HL-60/S4 treated with retinoic acid at 250 ng/mL for 4 days and 3 days (cell line): ENCODE measurements around the gene FCN1.

Experiments used
- in situ Hi-C: fragments of 300-500 bp; cut with MboI; formaldehyde crosslinking; loops from 2 replicates; pipeline ENCODE4 v1.7.0; 2022; ENCODE audit warnings: low sequenced_read_pairs

Gene FCN1

DNA sequence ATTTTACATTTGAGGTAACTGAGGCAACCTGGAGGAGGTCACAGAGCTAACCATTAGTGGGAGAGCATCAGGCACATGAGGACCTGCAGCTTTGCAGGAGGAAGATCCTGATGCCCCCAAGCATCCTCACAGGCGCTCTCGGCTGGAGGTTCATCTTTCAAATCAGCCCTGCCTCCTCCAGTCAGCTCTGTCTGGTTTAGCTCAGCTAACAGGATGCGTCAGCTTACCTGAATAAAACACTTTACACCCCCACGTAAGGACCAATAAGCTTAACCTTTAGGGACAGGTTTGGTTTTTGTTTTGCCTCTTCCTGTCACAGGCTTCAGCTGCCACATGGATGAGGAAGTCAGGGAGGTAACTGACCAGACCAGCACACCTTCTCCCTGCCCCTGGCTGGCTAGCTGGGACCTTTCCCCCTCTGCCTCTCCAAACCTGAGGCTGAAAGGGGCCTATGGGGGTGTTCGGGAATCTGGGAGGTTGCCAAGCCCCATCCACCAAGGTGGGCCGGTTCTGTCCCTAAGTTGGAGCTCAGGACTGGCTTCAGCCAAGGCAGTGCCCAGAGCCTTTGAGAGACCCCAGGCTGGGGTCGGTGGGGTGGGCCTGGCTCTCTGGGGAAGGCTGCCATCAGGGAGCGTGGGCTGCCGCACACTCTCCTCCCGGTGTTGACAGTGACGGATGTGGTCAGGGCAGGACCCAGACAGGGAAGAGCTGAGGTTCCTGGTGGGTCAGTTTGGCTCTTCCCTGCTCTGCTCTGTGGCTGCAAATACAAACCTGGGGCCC lies 20.0 kb upstream of the FCN1 start:
- in situ Hi-C loops: no loop called here

DNA sequence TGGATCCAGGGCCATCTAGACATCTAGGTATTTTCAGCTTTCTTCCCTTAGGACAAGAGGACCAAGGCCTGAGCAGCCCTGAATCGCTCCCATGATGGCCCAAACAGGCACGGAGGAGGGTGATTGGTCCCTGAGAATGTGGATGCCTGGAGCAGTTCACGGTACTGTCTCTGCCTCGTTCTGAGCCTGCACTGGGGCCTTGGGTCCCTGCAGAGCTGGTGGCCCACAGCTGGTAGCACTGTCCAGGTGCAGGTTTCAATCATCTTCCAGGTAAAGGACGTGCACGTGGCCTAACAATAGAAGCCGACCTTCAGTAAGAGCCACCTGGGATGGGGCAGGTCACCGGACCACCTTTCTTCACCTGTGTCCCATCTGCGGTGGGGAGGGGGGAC lies 19.4 kb upstream of the FCN1 start:
- in situ Hi-C loops: no loop called here

DNA sequence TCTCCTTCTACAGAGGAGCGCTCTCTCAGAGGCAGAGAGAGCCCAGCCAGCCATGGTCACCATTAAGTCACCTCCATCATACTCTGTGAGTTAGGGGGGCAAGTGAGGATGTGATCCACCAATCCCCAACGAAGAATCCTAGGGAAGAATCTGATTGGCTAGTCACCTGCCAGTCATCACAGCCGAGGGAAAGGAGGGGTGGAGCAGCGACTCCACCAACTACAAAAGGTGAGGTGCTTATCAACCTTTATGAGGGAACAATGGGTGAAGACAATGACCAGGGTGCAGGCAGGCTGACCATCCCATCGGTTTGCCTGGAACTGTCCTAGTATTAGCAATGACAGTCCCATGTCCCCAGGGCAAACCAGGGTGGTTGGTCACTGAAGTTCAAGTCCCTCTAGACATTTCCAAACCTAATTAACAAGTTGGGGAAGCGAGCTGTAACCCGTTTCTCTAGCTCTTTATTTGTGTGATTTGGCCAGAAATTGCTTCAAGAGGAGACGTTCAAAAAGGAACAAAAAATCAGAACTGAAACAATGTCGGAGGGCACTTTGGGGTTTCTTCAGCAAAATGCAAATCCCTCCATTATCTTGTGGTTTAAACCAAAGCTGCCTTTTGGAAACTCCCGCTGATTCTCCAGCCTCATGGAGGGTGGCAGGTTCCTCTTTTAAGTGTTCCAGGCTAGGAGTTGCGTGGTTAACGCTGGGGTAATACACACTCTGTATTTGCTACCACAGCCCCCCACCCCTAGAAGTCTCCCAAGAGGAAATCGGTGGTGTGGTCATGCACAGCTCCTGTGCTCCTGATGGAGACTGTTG lies 18.8 kb upstream of the FCN1 start:
- in situ Hi-C loops: no loop called here

DNA sequence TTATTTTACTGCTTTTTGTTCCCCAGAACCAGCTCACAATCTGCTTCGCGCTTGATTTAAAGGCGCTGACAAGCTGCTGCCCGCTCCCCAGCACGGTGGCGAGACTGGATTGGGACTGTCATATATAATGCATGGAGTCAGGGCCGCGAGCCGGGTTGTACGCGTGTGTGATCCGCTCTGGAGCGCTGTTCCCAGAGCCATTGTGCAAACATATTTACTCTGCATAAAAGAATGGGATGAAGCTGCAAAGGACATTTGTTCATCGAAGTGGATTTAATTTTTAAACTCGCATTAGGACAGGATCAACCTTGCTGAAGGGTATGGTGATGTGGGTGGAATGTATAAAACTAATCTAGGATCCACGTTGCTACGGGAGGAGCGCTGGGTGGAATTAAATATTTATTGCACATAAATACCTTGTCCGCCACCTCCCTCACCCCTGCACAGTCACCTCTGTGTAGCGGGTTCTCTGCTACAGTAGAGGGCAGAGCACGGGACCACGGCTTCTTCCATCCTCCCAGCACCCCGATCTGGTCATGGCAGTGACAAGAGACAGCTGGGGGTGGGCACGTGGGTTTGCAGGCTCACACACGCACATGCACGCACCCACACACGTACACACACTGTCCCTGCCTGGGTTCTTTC lies 18.1 kb upstream of the FCN1 start:
- in situ Hi-C loops: no loop called here

DNA sequence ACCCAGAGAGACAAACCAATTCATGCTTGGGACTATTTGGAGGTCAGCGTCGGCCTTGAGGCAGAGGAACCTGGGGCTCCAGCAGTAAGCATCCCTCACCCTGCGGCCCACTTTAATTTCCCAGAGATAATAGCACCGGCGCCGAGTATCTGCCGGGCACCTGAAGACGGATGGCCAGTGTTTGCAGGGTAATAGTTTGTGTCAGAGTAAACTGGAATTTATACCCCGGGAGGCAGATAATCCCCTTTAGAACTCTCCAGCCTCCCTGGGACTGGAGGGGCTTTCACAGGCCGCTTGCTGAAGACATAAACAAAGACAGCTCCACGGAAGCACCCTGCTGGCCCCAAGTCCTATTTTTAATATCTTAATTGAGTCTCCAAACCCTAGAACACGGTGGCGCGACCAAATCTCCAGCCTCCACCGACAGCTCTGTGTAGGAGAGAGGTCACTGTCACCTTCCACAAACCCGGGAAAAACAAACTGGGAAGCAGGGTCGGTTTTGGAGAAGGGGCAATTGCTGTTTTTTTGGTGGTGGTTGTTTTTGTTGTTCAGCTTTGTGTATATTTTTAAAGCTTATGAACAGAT lies 17.4 kb upstream of the FCN1 start:
- in situ Hi-C loops: no loop called here

DNA sequence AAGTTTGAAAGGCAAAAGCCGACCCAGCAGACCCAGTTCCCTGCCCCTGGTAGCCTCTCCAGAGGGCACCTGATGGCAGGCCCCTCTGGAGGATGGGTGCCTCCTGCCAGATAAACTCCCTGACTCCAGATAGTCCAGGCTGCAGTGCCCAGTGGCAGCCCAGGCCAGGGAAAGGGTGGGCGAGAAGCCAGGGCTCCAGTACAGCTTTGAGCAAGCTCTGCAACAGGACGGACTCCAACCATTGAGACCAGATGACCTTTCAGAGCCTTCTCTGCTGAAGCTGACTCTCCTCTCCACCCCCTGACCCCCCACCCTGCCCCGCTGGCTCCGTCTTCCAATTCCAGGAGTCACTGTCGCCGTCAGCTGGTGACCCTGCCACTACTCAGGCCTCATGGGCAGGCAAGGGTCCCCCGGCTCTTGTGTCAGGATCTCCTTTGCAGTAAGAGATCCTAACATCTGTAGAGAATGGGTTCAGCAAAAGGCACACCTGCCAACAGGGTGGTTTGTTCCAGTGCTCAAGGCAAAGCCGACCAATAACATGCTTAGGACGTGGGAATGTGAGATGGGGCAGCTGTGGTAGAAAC lies 15.5 kb upstream of the FCN1 start:
- in situ Hi-C loops: no loop called here

DNA sequence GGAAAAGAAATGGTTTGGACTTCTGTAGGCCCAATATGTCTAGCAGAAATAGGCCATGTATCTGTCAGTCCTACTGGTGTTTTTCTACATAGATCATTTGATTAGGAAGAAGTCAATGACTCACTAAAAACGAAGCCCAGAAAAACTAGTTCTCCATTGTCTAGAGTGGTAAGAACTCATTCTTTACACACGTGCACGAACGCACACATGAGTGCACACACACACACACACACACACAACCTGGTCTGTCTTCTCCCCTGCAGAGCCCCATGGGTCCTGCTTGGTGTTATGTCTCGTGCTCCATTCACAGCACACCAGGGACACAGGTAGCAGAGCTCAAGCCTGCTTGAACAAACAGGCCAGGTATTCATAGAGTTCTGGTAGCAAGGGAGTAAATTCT lies 14.9 kb upstream of the FCN1 start:
- in situ Hi-C loops: no loop called here

DNA sequence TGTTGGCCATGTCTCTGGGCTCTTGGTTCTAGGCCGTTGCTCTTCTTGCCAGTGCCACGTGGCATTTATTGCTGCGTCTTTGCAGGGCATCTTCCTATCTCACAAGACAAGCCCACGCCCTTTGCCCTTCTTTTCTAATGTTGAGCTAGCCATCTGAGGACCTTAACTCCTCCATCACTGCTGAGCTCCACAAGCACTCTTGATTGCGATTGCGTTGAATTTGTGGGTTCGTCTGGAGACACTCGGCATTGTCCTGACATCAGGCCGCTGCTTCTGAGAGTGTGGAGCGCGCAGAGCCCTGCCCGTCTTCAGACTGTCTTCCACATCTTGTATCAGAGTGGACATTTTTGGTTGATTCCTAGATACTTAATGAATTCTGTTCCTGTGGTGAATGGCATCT lies 14.5 kb upstream of the FCN1 start:
- in situ Hi-C loops: no loop called here

DNA sequence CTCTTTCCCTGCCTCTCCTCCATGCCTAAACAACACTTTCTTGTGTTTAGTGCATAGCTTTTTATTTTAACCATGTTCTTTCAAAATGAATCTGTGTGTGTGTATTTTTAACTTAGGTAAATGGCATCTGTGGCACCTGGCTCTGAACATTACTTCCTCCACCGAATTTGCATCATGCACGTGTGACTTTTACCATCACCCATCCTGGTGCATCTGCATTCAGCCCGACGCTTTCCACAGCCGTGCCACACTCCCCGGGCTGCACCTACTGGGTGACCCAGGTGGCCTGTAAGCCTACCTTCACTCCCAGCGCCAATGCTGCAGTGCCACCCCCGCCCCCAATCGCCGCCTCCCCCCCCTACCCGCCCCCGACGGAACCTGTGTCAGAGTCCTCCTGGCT lies 12.7 kb upstream of the FCN1 start:
- in situ Hi-C loops: no loop called here

DNA sequence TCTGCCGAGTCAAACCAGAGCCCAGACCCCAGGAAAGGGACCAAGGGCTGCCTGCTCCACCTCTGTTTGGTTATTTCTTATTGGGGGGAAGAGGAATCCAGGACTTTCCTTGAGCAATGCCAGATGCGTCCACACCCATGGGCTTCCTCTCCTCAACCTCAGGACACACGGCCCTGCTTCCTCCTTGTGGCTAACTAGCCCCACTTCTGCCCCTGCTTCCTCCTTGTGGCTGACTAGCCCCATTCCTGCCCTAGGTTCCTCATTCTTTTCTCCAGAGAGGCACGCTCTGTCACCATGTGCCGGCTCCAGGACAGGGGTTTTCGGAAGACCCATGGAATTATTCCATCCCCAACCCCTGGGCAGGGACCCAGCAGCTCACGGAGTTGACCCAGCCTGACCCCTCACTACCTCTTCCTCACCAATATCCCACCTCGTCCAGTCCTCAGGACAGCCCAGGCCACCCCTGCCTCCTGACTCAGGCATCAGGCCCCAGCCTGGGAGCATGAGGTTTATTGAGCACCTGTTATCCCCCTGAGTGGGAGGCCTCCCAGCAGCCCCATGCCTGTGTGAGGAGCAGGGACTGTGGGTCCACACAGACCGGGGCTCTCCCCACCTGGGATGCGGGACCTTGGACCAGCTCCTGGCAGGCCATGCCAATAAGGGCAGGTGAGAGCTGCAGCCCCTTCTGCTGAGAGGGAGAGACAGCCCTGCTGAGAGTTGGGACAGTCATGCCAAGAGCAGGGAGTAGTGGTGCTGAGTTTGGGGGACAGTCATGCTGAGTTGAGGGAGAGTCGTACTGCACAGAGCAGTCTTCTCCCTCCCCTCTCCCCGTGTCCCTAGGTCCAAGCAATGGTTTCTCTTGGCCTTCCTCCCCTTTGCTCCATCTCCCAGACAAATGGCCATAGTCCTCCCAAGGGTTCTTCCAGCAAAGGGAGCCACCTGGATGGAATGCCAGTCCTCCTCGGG lies 11.8 kb upstream of the FCN1 start:
- in situ Hi-C loops: no loop called here

DNA sequence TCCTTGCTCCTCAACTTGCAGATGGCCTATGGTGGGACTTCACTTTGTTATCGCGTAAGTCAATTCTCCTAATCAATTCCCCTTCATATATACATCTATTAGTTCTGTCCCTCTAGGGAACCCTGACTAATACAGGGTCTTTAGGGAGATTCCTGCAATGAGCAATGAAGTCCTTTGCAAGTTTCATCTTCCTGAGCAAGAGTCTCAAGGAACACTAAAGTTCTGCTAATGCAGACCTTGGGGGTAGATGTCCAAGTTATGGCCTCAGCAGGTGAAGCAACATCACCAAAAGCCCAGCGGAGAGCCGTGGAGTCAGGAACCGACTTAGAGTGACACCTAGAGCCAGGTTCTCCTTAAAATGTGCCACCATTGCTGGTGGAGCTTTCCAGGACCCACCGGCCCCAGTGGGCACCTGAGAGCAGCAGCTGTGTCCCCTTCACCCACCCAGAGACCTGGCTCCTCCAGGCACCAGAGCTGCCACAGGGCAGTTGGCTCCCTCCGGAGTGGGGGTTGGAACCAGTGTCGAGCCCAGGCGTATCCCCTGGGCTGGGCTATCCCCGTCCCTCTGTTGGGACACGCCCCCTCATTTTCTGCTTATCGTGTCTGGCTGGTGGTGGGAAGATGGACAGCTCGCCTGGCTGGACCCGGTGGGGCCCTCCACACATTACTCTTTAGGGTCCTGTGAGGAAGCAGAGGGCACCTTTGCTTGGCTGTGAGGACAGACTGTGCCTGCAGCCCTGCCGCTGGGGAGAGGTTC lies 10.9 kb upstream of the FCN1 start:
- in situ Hi-C loops: no loop called here

DNA sequence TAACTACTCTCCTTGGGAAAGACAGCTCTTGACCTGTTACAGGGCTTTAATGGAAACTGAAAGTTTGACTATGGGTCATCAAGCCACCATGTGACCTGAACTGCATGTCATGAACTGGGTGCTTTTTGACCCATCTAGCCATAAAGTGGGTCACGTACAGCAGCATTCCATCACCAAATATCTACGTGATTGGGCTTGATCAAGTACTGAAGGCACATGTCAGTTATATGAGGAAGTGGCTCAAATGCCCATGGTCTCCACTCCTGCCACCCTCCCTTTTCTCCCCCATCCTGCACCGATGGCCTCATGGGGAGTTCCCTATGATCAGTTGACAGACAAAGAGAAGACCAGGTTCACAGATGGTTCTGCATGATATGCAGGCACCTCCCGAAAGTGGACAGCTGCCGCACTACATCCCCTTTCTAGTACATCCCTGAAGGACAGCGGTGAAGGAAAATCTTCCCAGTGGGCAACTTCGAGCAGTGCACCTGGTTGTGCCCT lies 7.3 kb upstream of the FCN1 start:
- in situ Hi-C loops: no loop called here

DNA sequence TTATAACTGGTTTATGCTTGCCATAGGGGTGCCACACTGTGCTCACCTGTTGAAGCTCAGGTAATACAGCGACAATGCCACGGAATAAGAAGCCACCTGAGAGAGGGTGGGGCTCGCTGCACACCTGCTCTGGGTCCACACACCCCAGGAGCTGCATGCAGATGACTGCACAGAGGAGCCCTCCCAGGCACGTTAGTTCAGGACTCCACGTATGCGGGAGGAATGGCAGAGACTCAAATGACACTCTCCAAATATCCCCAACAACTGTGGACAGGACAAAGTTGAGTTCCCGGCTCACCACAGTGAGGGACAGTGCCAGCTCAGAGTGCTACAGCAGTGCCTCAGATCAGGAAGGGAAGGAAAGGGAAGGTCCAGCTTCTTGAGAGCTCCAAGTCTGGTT lies 5.8 kb upstream of the FCN1 start:
- in situ Hi-C loops: no loop called here

DNA sequence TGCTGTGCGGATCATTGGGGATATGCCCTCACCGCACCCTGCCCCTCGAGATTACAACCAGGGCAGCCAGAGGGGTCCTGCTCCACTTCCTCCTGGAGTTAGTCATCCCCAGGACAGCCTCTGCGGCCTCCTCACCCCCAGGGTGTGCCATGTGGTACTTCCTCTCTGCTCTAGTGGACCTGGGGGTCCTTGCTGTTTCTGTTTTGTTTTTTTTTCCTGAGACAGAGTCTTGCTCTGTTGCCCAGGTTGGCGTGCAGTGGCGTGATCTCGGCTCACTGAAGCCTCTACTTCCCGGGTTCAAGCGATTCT lies 5.2 kb upstream of the FCN1 start:
- in situ Hi-C loops: no loop called here

DNA sequence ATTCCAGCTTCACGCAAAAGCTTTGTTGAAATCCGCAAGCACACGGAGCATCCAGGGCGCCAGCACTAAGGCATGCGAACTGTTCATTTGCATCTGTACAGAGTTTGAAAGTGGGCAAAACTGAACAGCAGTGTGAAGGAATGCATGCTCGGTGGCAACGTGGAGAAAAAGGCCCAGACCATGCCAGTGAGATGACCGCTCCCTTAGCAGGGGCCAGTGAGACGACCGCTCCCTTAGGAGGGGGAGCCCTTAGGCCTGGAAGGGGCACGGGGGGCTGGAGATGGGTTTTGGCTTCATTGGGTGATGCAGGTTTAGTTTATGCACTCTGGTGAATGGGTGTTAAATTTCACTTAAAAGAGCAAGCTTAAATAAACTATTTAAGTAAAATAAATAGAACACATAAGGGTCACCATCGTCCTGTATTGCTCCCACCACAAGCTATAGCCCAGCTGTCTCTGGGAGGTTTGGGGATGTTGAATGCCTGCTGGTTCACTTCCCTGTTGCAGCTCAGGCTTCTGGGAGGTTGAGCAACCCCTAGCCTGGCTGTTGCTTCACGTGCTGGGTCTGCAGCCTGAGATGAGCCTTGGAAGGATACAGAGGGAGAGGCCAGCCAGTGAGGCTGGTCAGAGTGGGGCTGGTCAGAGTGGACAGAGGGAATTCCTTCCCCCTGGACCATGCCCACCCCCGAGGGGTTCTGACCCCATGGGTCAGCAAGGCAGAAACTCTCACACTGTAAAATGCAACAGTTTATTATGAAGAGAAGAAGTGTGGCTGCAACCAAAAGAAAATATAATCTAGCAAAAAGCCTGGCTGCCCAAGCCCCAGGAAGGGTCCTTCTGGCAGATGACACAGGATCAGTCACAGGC lies 4.6 kb upstream of the FCN1 start:
- in situ Hi-C loops: no loop called here

DNA sequence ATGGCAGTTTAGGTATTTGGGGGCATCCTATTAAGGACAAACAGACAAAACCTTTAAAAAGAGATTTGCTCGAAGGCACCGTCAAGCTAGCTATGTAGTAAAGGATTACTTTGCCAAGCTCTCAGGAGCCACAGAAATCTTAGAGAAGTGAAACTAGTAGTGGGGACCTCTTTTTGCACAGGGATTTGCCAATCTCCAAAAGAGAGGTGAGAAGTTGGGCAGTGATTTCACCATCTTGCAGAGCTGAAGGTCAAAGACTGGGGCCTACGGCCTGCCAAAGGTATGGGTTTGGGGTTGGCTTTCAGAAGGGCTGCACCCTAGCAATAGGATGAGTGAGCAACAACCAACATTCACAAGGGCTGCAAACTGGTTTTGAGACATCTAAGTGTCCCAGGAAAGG lies 1.6 kb upstream of the FCN1 start:
- in situ Hi-C loops: no loop called here

DNA sequence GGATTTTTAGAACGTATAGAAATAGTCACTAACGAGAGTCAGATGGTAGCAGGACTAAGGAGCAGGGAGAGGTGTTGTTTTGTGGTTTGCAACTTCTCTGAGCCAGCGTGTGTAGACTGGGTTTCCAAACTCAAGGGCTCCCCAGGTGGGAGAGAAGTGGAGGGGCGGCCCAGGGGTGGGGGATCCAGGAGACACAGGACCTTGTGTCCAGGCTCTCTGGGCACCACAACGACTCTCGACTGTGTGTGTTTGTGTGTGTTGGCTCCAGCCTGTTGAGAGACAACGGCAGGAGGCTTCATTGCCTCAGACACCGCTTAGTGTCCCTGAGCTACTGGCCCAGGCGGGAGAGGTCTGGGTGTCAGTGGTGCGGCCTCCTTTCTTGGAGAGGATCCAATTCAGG lies 934 bp upstream of the FCN1 start:
- in situ Hi-C loops: no loop called here

DNA sequence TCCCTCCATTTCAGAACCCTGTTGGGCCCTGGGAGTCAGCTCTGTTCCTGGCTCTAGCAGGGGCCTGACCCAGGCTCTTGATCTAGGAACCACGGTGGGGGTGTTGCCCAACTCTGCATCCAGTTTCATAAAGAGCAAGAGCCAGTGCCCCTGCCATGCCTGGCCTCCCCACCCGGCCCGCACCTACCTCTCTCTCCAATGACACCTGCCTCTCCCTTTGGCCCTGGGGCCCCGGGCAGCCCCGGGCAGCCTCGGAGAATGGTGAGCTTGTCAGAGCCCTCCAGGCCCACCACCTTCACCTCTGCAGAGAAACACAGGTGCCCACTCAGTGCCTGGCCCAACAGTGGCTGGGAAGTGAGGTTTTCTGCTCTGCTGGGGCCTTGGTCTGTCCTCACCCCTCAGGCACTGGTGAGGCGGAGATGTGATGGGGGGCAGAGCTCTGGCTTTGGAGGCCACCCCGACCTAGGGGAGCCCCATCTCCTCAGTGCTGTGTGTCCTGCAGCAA lies 1.5 kb downstream of the FCN1 start:
- in situ Hi-C loops: no loop called here
